DND-41 (cell line): ENCODE results near the gene ZNF791.

Experiments
- ATAC-seq: fragments of 200-7000 bp; cut with Tn5 transposase; 3 replicates; pipeline ENCODE4 v1.9.1; 2021; ENCODE audit warnings: low read depth; ENCODE audit not compliant: insufficient read depth
- DNase-seq: peaks from one replicate; pipeline ENCODE4 v3.0.0-alpha.2; 2020
- H2AFZ ChIP-seq: 2 replicates; pipeline ENCODE4 v1.6.0; 2012; ENCODE audit warnings: low read depth, low read length
- H3K27ac ChIP-seq: 2 replicates; pipeline ENCODE4 v1.5.1; 2012; ENCODE audit warnings: low read length, inconsistent platforms
- H3K27me3 ChIP-seq: fragments of 200-600 bp; sonication (generic); 2 replicates; pipeline ENCODE4 v1.6.0; 2012; ENCODE audit warnings: low read length, mild to moderate bottlenecking, inconsistent platforms; ENCODE audit not compliant: insufficient read depth, poor library complexity
- H3K36me3 ChIP-seq: 2 replicates; pipeline ENCODE4 v1.5.1; 2012; ENCODE audit warnings: low read length, inconsistent platforms; ENCODE audit not compliant: insufficient read depth
- H3K4me1 ChIP-seq: 2 replicates; pipeline ENCODE4 v1.5.1; 2012; ENCODE audit warnings: mild to moderate bottlenecking, low read length; ENCODE audit not compliant: insufficient read depth
- H3K4me2 ChIP-seq: 2 replicates; pipeline ENCODE4 v1.6.0; 2012; ENCODE audit warnings: mild to moderate bottlenecking, moderate library complexity, low read length, inconsistent platforms; ENCODE audit not compliant: insufficient read depth
- H3K4me3 ChIP-seq, 2 experiments: fragments of 200-600 bp in 1 of 2; shearing (Covaris generic) in 1 of 2; 2 replicates each; pipeline ENCODE4 v1.5.1; 2012 to 2016; ENCODE audit warnings: inconsistent platforms in 2 of 2, low read length in 2 of 2, mild to moderate bottlenecking in 2 of 2, low read depth in 1 of 2, moderate library complexity in 1 of 2
- H3K79me2 ChIP-seq: 2 replicates; pipeline ENCODE4 v1.6.0; 2012; ENCODE audit warnings: low read length, inconsistent platforms; ENCODE audit not compliant: insufficient read depth
- H3K9ac ChIP-seq: 2 replicates; pipeline ENCODE4 v1.6.0; 2012; ENCODE audit warnings: low read depth, mild to moderate bottlenecking, inconsistent platforms, low read length, moderate library complexity
- H3K9me3 ChIP-seq: 2 replicates; pipeline ENCODE4 v1.5.1; 2012; ENCODE audit warnings: low read length, moderate library complexity, mild to moderate bottlenecking, inconsistent platforms; ENCODE audit not compliant: insufficient read depth, severe bottlenecking
- H4K20me1 ChIP-seq: 2 replicates; pipeline ENCODE4 v1.6.0; 2012; ENCODE audit warnings: low read length; ENCODE audit not compliant: insufficient read depth
- EZH2 ChIP-seq: IDR thresholded peaks from 3 replicates; pipeline ENCODE4 v1.6.1; 2012; ENCODE audit warnings: borderline replicate concordance, low read depth, mild to moderate bottlenecking, moderate library complexity, low read length, inconsistent platforms; ENCODE audit not compliant: severe bottlenecking
- TF ChIP-seq, protein P1 (sequence below): IDR thresholded peaks from 2 replicates; pipeline ENCODE4 v1.5.1; 2012; ENCODE audit warnings: borderline replicate concordance, low read length, moderate library complexity, mild to moderate bottlenecking; ENCODE audit not compliant: poor library complexity, severe bottlenecking; ENCODE audit errors: extremely low read depth

The ZNF791 gene

DNA sequence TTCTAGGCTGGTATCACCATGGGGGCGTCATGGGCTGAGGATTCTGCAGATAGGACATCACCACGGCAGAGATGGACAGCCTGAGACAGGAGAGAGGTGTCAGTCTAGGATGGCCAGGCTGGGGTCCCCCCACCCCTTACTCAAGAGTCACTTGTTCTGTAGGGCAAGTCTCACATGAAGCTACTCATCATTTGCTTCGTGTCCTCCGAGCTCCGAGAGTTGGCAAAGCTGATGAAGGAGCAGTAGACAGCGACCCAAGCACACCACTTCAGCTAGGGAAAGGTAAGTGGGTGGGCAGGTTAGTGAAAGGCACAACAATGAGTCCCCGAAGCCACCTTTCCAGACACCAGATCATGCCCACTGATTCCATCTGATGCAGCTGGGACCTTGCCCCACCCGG, 57.6 kb downstream of the ZNF791 start:
- Histone ChIP-seq H3K27ac (peak overlapping the region; percentile 94), H3K4me1 (peaks cover 50% of the 10 kb centered on the region), H3K27me3 (no peaks in the 10 kb centered on the region), H3K79me2 (peaks cover 65% of the 10 kb centered on the region), H3K9me3 (no peaks in the 10 kb centered on the region), H3K9ac (peak overlapping the region; percentile 74), H4K20me1 (peaks cover 13% of the 10 kb centered on the region; the same call in 1 of the 2 replicates), H3K4me3 (peak overlapping the region; percentile 67 to 84; a peak in 3 of 4 replicates), H2AFZ (no peak overlapping the region), H3K36me3 (peaks cover 55% of the 10 kb centered on the region), H3K4me2 (peak overlapping the region; percentile 77)
- no peak for ATAC-seq
- no peak for DNase-seq
- TF ChIP-seq, protein P1, sequence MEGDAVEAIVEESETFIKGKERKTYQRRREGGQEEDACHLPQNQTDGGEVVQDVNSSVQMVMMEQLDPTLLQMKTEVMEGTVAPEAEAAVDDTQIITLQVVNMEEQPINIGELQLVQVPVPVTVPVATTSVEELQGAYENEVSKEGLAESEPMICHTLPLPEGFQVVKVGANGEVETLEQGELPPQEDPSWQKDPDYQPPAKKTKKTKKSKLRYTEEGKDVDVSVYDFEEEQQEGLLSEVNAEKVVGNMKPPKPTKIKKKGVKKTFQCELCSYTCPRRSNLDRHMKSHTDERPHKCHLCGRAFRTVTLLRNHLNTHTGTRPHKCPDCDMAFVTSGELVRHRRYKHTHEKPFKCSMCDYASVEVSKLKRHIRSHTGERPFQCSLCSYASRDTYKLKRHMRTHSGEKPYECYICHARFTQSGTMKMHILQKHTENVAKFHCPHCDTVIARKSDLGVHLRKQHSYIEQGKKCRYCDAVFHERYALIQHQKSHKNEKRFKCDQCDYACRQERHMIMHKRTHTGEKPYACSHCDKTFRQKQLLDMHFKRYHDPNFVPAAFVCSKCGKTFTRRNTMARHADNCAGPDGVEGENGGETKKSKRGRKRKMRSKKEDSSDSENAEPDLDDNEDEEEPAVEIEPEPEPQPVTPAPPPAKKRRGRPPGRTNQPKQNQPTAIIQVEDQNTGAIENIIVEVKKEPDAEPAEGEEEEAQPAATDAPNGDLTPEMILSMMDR = no peak
- no peak for TF ChIP-seq EZH2

DNA sequence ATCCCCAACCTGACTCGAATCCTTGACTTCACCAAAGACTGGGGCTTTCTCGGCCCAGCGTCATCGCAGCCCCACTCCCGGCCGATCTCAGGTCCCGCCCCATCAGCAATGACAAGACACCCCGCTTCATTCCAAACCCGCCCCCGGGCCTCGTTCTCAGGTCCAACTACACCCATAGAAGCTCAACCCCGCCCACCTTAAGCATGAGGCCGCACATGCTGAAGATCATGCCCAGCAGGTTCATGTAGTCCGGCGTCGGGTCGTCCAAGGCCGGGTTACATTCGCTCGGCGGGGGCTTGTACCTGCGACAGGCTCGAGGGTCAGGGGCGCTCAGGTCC, 58.2 kb downstream of the ZNF791 start:
- Histone ChIP-seq H3K4me1 (peaks cover 50% of the 10 kb centered on the region), H3K27me3 (no peaks in the 10 kb centered on the region), H3K4me3 (peak overlapping the region; percentile 67 to 84; a peak in 3 of 4 replicates), H3K9ac (peak overlapping the region; percentile 74), H3K27ac (peak overlapping the region; percentile 94), H3K79me2 (peaks cover 66% of the 10 kb centered on the region), H3K9me3 (no peaks in the 10 kb centered on the region), H4K20me1 (peaks cover 14% of the 10 kb centered on the region), H3K4me2 (peak overlapping the region; percentile 77), H2AFZ (peak overlapping the region; percentile 87), H3K36me3 (peaks cover 54% of the 10 kb centered on the region)
- DNase-seq (peak; percentile 57), ATAC-seq (no peak)
- no peak for TF ChIP-seq EZH2
- TF ChIP-seq, protein P1 = no peak

DNA sequence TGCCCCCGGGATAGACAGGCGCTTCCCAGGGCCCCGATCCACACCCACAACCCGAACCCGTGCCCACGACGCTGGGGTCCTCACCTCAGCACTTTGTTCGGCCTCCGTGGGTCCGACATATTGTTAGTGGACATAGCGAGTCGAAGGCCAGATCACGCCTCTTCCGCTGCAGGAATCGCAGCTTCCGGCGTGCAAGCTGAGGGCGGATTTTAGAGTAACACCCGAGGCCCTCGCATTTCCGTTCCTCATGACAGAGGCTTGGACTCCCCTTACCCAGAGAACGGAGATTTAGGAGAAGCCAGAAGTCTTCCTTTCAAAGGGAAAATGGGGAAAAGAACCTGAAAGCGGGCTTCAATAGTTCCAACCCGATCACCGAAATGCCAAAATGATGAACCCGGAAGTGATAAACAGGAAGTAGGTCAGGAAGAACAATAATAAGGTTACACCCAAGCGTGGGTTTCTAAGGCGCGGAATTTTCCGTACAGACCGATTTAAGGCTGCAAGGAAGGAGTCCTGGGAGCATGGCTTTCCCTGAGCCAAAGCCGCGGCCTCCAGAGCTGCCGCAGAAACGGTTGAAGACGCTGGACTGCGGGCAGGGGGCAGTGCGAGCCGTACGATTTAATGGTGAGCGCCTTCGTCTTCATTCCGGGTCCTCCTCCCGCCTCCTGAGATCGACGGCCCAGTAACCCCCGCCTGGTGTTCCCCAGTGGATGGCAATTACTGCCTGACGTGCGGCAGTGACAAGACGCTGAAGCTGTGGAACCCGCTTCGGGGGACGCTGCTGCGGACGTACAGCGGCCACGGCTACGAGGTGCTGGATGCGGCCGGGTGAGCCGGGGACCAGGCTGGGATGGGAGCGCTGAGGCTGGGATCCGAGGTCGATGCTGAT, 58.8 kb downstream of the ZNF791 start:
- H2AFZ ChIP-seq = peak overlapping the region; percentile 87
- H3K27me3 ChIP-seq = no peaks in the 10 kb centered on the region
- TF ChIP-seq, protein P1 = peak; percentile 23
- TF ChIP-seq EZH2 = no peak
- peak overlapping the region; percentile 74 for H3K9ac ChIP-seq
- peaks cover 54% of the 10 kb centered on the region for H3K36me3 ChIP-seq
- DNase-seq (peak; percentile 77), ATAC-seq (peak; percentile 36)
- peak overlapping the region; percentile 67 to 84 for H3K4me3 ChIP-seq
- H4K20me1 ChIP-seq = peaks cover 20% of the 10 kb centered on the region
- H3K9me3 ChIP-seq = no peaks in the 10 kb centered on the region
- H3K4me1 ChIP-seq = peaks cover 50% of the 10 kb centered on the region
- peak overlapping the region; percentile 77 for H3K4me2 ChIP-seq
- peaks cover 68% of the 10 kb centered on the region for H3K79me2 ChIP-seq
- H3K27ac ChIP-seq = peak overlapping the region; percentile 94
